HepG2 (cell line): ENCODE results near the gene NELL1. TPM values are rescaled to one million over a fixed set of nuclear protein-coding genes. Genes with fewer than 3 reads are reported as not detected.

Source experiments
- ATAC-seq: fragments of 200-7000 bp; cut with Tn5 transposase; 3 replicates; pipeline ENCODE4 v1.9.1; 2020; ENCODE audit warnings: mild to moderate bottlenecking, moderate library complexity
- BruUV-seq: library from RNA; stranded (reverse); fragments of 400-500 nt; replicated peaks from 2 replicates; lab custom pipeline; 2021; lab: Mats Ljungman, UMichigan
- CTCF ChIA-PET: fragments of 300-600 bp; formaldehyde crosslinking; extraction: SDS; loops from one replicate; lab custom pipeline; 2021; ENCODE audit warnings: low total read pairs, inconsistent platforms, low intra/inter-chr PET ratio; lab: Yijun Ruan, JAX
- POLR2A ChIA-PET: fragments of 350-600 bp; sonication (Branson Sonifier 250); formaldehyde crosslinking; loops from one replicate; lab custom pipeline; 2020; ENCODE audit warnings: antibody characterized with exemption, inconsistent platforms; lab: Yijun Ruan, JAX
- DNase-seq: peaks from one replicate; pipeline ENCODE4 v3.0.0-alpha.2; 2015; ENCODE audit warnings: low spot score
- FAIRE-seq: peaks from 3 replicates; lab custom pipeline; 2011; peaks lifted over from hg19 to GRCh38; lab: Jason Lieb, UNC
- H2AFZ ChIP-seq: one replicate; pipeline ENCODE4 v1.6.1; 2011; ENCODE audit warnings: low read length, inconsistent platforms
- H3K27ac ChIP-seq: fragments of 300-600 bp; 3 replicates; pipeline ENCODE4 v1.8.0; 2011; ENCODE audit warnings: mixed run types, mild to moderate bottlenecking, mixed read lengths, low read length, inconsistent platforms; ENCODE audit not compliant: insufficient read depth; ENCODE audit errors: extremely low read length
- H3K27me3 ChIP-seq, 2 experiments: fragments of 200-600 bp in 1 of 2; 2 replicates in 1 of 2; 3 replicates in 1 of 2; pipeline versions ENCODE4 v1.6.0 to v1.8.0; 2011; ENCODE audit warnings: low read length in 2 of 2, mild to moderate bottlenecking in 2 of 2, moderate library complexity in 2 of 2, inconsistent platforms in 1 of 2; ENCODE audit not compliant: insufficient read depth in 2 of 2, control insufficient read depth in 1 of 2
- H3K36me3 ChIP-seq, 2 experiments: fragments of 200-600 bp in 1 of 2; replicated peaks in 1 of 2; 2 replicates in 1 of 2; 3 replicates in 1 of 2; pipeline versions ENCODE4 v1.5.1 to v1.8.0; 2011; ENCODE audit warnings: low read length in 2 of 2, inconsistent platforms in 1 of 2; ENCODE audit not compliant: insufficient read depth in 2 of 2, control insufficient read depth in 1 of 2
- H3K4me1 ChIP-seq: 2 replicates; pipeline ENCODE4 v1.5.1; 2012; ENCODE audit warnings: low read length, inconsistent platforms; ENCODE audit not compliant: insufficient read depth
- H3K4me2 ChIP-seq: 2 replicates; pipeline ENCODE4 v1.6.0; 2011; ENCODE audit warnings: low read depth, low read length, inconsistent platforms
- H3K4me3 ChIP-seq, 3 experiments: fragments of 200-600 bp in 1 of 3; sonication (generic), shearing (Covaris generic) in 1 of 3; replicated peaks in 1 of 3; 2 replicates each; pipeline ENCODE4 v1.5.1; 2011 to 2016; ENCODE audit warnings: low read length in 3 of 3, inconsistent platforms in 2 of 3, low read depth in 2 of 3, mild to moderate bottlenecking in 2 of 3, control low read depth in 1 of 3, mixed read lengths in 1 of 3; ENCODE audit not compliant: insufficient read depth in 1 of 3
- H3K79me2 ChIP-seq: one replicate; pipeline ENCODE4 v1.6.1; 2011; ENCODE audit warnings: low read length, inconsistent platforms; ENCODE audit not compliant: insufficient read depth
- H3K9ac ChIP-seq: 2 replicates; pipeline ENCODE4 v1.6.0; 2011; ENCODE audit warnings: mild to moderate bottlenecking, low read depth, low read length, inconsistent platforms; ENCODE audit not compliant: insufficient read depth
- H3K9me3 ChIP-seq: 2 replicates; pipeline ENCODE4 v1.5.1; 2012; ENCODE audit warnings: mild to moderate bottlenecking, low read length
- H4K20me1 ChIP-seq: 2 replicates; pipeline ENCODE4 v1.6.0; 2011; ENCODE audit warnings: inconsistent platforms, mild to moderate bottlenecking, low read length, moderate library complexity; ENCODE audit not compliant: insufficient read depth
- CREBL2 ChIP-seq: sonication (generic); formaldehyde crosslinking; IDR thresholded peaks from 2 replicates; pipeline ENCODE4 v1.8.1; 2023; ENCODE audit warnings: missing genetic modification reagents, mild to moderate bottlenecking, borderline replicate concordance
- MEIS1 ChIP-seq: sonication (generic); formaldehyde crosslinking; IDR thresholded peaks from 2 replicates; pipeline ENCODE4 v1.9.0; 2021; ENCODE audit warnings: mild to moderate bottlenecking, missing genetic modification reagents, moderate library complexity, borderline replicate concordance
- MZF1 ChIP-seq: sonication (generic); formaldehyde crosslinking; IDR thresholded peaks from 2 replicates; pipeline ENCODE4 v1.8.1; 2023; ENCODE audit warnings: mild to moderate bottlenecking, missing genetic modification reagents, borderline replicate concordance
- SIN3B ChIP-seq: fragments of 150-350 bp; IDR thresholded peaks from 2 replicates; pipeline ENCODE4 v1.6.1; 2014; ENCODE audit warnings: low read length
- TBL1XR1 ChIP-seq: fragments of 150-350 bp; IDR thresholded peaks from 2 replicates; pipeline ENCODE4 v1.6.1; 2014; ENCODE audit warnings: borderline replicate concordance, low read length; ENCODE audit not compliant: partially characterized antibody
- TFAP4 ChIP-seq: sonication (generic); IDR thresholded peaks from 2 replicates; pipeline ENCODE4 v1.6.1; 2016; ENCODE audit warnings: low read depth, borderline replicate concordance
- ZMYM2 ChIP-seq: sonication (generic); formaldehyde crosslinking; IDR thresholded peaks from 2 replicates; pipeline ENCODE4 v1.8.0; 2022; ENCODE audit warnings: mild to moderate bottlenecking, missing genetic modification reagents
- ZNF501 ChIP-seq: sonication (generic); formaldehyde crosslinking; IDR thresholded peaks from 2 replicates; pipeline ENCODE4 v1.5.1; 2020; ENCODE audit warnings: mild to moderate bottlenecking, moderate library complexity, missing genetic modification reagents
- ZNF674 ChIP-seq: sonication (generic); formaldehyde crosslinking; IDR thresholded peaks from 2 replicates; pipeline ENCODE4 v1.5.0; 2020; ENCODE audit warnings: low read depth, mild to moderate bottlenecking, missing genetic modification reagents
- ZNF782 ChIP-seq: sonication (generic); formaldehyde crosslinking; IDR thresholded peaks from 2 replicates; pipeline ENCODE4 v1.4.0; 2020; ENCODE audit warnings: missing genetic modification reagents, mild to moderate bottlenecking, borderline replicate concordance
- ZSCAN31 ChIP-seq: sonication (generic); formaldehyde crosslinking; IDR thresholded peaks from 2 replicates; pipeline ENCODE4 v1.5.0; 2020; ENCODE audit warnings: low read depth, mild to moderate bottlenecking, missing genetic modification reagents
- WGBS: methylation state at CpG from one replicate; pipeline ENCODE4 v1.1.6; 2017; ENCODE audit warnings: low lambda C conversion rate; 5-methylcytosine and 5-hydroxymethylcytosine counted together
- in situ Hi-C: cut with HindIII; loops from 2 replicates; pipeline ENCODE4 v1.10.0; 2017; ENCODE audit warnings: low pct_unique_long_range_greater_than_20kb; ENCODE audit not compliant: extremely low pct_ligation_motif_present
- intact Hi-C: fragments of 100-400 bp; cut with micrococcal nuclease; formaldehyde crosslinking; loops from one replicate; pipeline ENCODE4 v1.10.0; 2022; ENCODE audit not compliant: unreplicated experiment
- polyA plus RNA-seq, 8 experiments: library from polyadenylated mRNA; depleted of rRNA in 3 of 8; stranded (reverse) in 7 of 8; unstranded in 1 of 8; fragments of >200 nt; fragmentation: Illumina TruSeq in 4 of 8; extraction: Trizol in 4 of 8; gene quantifications; 2 replicates each; pipeline versions ENCODE4 v1.2.1 to v1.2.3, GENCODE V29; 2011 to 2016; ENCODE audit warnings: low read depth in 4 of 8, missing spikeins in 1 of 8, mixed read lengths in 1 of 8; ENCODE audit not compliant: insufficient read depth in 1 of 8
- total RNA-seq, 5 experiments: library from RNA; depleted of rRNA; stranded (reverse); fragments of >200 nt; fragmentation: Illumina TruSeq; extraction: Trizol; gene quantifications; 2 replicates each; pipeline ENCODE4 v1.2.3, GENCODE V29; 2016; ENCODE audit warnings: low read depth in 1 of 5
- TF ChIP-seq, protein P1 (sequence below): sonication (generic); formaldehyde crosslinking; IDR thresholded peaks from 2 replicates; pipeline ENCODE4 v1.5.0; 2020; ENCODE audit warnings: mild to moderate bottlenecking, missing genetic modification reagents
- TF ChIP-seq, protein P2 (sequence below): sonication (generic); formaldehyde crosslinking; IDR thresholded peaks from 2 replicates; pipeline ENCODE4 v1.9.0; 2021; ENCODE audit warnings: missing genetic modification reagents, mild to moderate bottlenecking, borderline replicate concordance

NELL1 gene
- total and polyA plus RNA-seq, 2 of the 13 experiments (the other 11 are each of a cell fraction or from before 2014, with no cell fraction given): not detected

DNA sequence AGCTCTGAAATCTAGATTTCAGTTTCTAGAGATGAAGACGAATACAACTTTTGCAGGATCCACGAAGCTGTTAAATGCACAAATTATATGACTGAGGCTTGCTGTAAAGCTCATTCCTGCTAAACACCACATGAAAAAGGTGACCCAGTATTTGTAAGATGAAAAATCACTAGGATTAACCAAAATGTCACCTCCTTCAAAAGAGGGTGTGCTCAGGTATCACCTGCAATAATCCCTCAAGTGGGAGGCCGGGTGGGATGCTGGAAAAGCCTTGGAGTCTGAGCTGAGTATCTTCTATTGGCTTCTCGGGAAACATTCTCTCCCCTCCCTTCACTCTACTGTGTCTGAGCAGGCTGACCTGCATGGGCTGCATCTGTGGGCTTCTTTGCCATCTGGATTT lies 195.8 kb downstream of the NELL1 start:
- Histone ChIP-seq H3K4me3 (no peak overlapping the region), H3K27me3 (no peaks in the 10 kb centered on the region), H3K9ac (no peak overlapping the region), H3K4me2 (no peak overlapping the region), H3K4me1 (no peaks in the 10 kb centered on the region), H4K20me1 (no peaks in the 10 kb centered on the region), H3K36me3 (no peaks in the 10 kb centered on the region), H3K9me3 (no peaks in the 10 kb centered on the region), H3K27ac (no peak overlapping the region), H2AFZ (no peak overlapping the region), H3K79me2 (no peaks in the 10 kb centered on the region)
- intact Hi-C loops (no loop called here), in situ Hi-C loops (no loop called here)
- TF ChIP-seq ZNF674 (CRISPR knock-in tag): no peak
- TF ChIP-seq ZNF501: no peak
- no peak for TF ChIP-seq MZF1 (CRISPR knock-in tag)
- TF ChIP-seq CREBL2 (CRISPR knock-in tag): no peak
- no peak for TF ChIP-seq SIN3B
- TF ChIP-seq, protein P1, sequence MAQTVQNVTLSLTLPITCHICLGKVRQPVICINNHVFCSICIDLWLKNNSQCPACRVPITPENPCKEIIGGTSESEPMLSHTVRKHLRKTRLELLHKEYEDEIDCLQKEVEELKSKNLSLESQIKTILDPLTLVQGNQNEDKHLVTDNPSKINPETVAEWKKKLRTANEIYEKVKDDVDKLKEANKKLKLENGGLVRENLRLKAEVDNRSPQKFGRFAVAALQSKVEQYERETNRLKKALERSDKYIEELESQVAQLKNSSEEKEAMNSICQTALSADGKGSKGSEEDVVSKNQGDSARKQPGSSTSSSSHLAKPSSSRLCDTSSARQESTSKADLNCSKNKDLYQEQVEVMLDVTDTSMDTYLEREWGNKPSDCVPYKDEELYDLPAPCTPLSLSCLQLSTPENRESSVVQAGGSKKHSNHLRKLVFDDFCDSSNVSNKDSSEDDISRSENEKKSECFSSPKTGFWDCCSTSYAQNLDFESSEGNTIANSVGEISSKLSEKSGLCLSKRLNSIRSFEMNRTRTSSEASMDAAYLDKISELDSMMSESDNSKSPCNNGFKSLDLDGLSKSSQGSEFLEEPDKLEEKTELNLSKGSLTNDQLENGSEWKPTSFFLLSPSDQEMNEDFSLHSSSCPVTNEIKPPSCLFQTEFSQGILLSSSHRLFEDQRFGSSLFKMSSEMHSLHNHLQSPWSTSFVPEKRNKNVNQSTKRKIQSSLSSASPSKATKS (CRISPR knock-in tag): no peak
- TF ChIP-seq TBL1XR1: no peak
- no peak for TF ChIP-seq ZMYM2
- no peak for TF ChIP-seq MEIS1 (CRISPR knock-in tag)
- TF ChIP-seq TFAP4: no peak
- no peak for TF ChIP-seq ZNF782 (CRISPR knock-in tag)
- TF ChIP-seq, protein P2, sequence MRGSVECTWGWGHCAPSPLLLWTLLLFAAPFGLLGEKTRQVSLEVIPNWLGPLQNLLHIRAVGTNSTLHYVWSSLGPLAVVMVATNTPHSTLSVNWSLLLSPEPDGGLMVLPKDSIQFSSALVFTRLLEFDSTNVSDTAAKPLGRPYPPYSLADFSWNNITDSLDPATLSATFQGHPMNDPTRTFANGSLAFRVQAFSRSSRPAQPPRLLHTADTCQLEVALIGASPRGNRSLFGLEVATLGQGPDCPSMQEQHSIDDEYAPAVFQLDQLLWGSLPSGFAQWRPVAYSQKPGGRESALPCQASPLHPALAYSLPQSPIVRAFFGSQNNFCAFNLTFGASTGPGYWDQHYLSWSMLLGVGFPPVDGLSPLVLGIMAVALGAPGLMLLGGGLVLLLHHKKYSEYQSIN: no peak
- no peak for TF ChIP-seq ZSCAN31 (CRISPR knock-in tag)
- no peak for FAIRE-seq
- WGBS: 0% methylated on average over 4 of the region's 4 CpGs
- no peak for ATAC-seq
- DNase-seq: no peak
- CTCF ChIA-PET: no interaction called here
- POLR2A ChIA-PET: no interaction called here
- no TSS peak for BruUV-seq
